Measurements from ENCODE around the gene ANKS1B.

- TF ChIP-seq, protein P1, sequence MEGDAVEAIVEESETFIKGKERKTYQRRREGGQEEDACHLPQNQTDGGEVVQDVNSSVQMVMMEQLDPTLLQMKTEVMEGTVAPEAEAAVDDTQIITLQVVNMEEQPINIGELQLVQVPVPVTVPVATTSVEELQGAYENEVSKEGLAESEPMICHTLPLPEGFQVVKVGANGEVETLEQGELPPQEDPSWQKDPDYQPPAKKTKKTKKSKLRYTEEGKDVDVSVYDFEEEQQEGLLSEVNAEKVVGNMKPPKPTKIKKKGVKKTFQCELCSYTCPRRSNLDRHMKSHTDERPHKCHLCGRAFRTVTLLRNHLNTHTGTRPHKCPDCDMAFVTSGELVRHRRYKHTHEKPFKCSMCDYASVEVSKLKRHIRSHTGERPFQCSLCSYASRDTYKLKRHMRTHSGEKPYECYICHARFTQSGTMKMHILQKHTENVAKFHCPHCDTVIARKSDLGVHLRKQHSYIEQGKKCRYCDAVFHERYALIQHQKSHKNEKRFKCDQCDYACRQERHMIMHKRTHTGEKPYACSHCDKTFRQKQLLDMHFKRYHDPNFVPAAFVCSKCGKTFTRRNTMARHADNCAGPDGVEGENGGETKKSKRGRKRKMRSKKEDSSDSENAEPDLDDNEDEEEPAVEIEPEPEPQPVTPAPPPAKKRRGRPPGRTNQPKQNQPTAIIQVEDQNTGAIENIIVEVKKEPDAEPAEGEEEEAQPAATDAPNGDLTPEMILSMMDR (conservative IDR thresholded peaks at IDR 0.05; ENCODE audit: low read length), result no peak
- no peak for TF ChIP-seq EZH2phosphoT487 (IDR thresholded peaks at IDR 0.05; ENCODE audit: borderline replicate concordance)
Measured at GRCh38 chr12:98769068-98769467, 1215.7 kb downstream of the ANKS1B start.
